Measurements from ENCODE around the gene METRNL.
"Not testable (repeated sequence)": the region's sequence is repeated elsewhere in the genome, so short reads cannot be mapped to it uniquely, and the experiment has no call there.

METRNL gene

GRCh38 chr17:83079352-83079747, at the start of gene METRNL:
METRNL (plus strand) TSS chr17:83079609; CDS start chr17:83079816, 207 bp downstream.
- DNase-seq (ENCODE audit: low read depth in 2 of 2): no peak

- no peak for DNase-seq (ENCODE audit: low read depth in 2 of 2)
Measured at GRCh38 chr17:83030432-83030831, 49.0 kb upstream of the METRNL start.

GRCh38 chr17:83031321-83031945, 48.0 kb upstream of the METRNL start:
- DNase-seq (ENCODE audit: low read depth in 2 of 2): no peak

GRCh38 chr17:83031946-83032451, 47.4 kb upstream of the METRNL start:
- DNase-seq (ENCODE audit: low read depth in 2 of 2): not testable (repeated sequence)

- DNase-seq (ENCODE audit: low read depth in 2 of 2): no peak
Measured at GRCh38 chr17:83032781-83033180, 46.6 kb upstream of the METRNL start.

- DNase-seq (ENCODE audit: low read depth in 2 of 2): no peak
Measured at GRCh38 chr17:83034525-83034924, 44.9 kb upstream of the METRNL start.

- DNase-seq (ENCODE audit: low read depth in 2 of 2): no peak
Measured at GRCh38 chr17:83035722-83036121, 43.7 kb upstream of the METRNL start.

GRCh38 chr17:83036193-83036592, 43.2 kb upstream of the METRNL start:
- no peak for DNase-seq (ENCODE audit: low read depth in 2 of 2)

- DNase-seq (ENCODE audit: low read depth in 2 of 2): no peak
Measured at GRCh38 chr17:83036666-83037065, 42.7 kb upstream of the METRNL start.

- DNase-seq (ENCODE audit: low read depth in 2 of 2): no peak
Measured at GRCh38 chr17:83037084-83037873, 42.1 kb upstream of the METRNL start.

- DNase-seq (ENCODE audit: low read depth in 2 of 2): no peak
Measured at GRCh38 chr17:83037874-83038165, 41.6 kb upstream of the METRNL start.

GRCh38 chr17:83038983-83039382, 40.4 kb upstream of the METRNL start:
- not testable (repeated sequence) for DNase-seq (ENCODE audit: low read depth in 2 of 2)

GRCh38 chr17:83041305-83041704, 38.1 kb upstream of the METRNL start:
- DNase-seq (ENCODE audit: low read depth in 2 of 2): no peak

GRCh38 chr17:83042522-83043158, 36.8 kb upstream of the METRNL start:
- no peak for DNase-seq (ENCODE audit: low read depth in 2 of 2)

- not testable (repeated sequence) for DNase-seq (ENCODE audit: low read depth in 2 of 2)
Measured at GRCh38 chr17:83044479-83044878, 34.9 kb upstream of the METRNL start.

- DNase-seq (ENCODE audit: low read depth in 2 of 2): no peak
Measured at GRCh38 chr17:83046448-83047181, 32.8 kb upstream of the METRNL start.

- DNase-seq (ENCODE audit: low read depth in 2 of 2): no peak
Measured at GRCh38 chr17:83047182-83047478, 32.3 kb upstream of the METRNL start.

- DNase-seq (ENCODE audit: low read depth in 2 of 2): not testable (repeated sequence)
Measured at GRCh38 chr17:83047818-83048475, 31.5 kb upstream of the METRNL start.

GRCh38 chr17:83050651-83051395, 28.6 kb upstream of the METRNL start:
- peak in 1 of 2 donors; percentile 10 for DNase-seq (ENCODE audit: low read depth in 2 of 2)

GRCh38 chr17:83051396-83052240, 27.8 kb upstream of the METRNL start:
- DNase-seq (ENCODE audit: low read depth in 2 of 2): peak; percentile 96 to 97
